NB4 (cell line): Measurements from ENCODE around the gene HDGFL3.

ENCODE experiments used
- CTCF ChIP-seq: IDR thresholded peaks from one replicate; pipeline ENCODE4 v1.5.1; 2012; ENCODE audit warnings: low read depth, low read length
- MAX ChIP-seq: IDR thresholded peaks from 2 replicates; pipeline ENCODE4 v1.6.1; 2011; ENCODE audit warnings: low read depth, low read length
- POLR2A ChIP-seq: IDR thresholded peaks from 2 replicates; pipeline ENCODE4 v1.6.1; 2011; ENCODE audit warnings: mild to moderate bottlenecking; ENCODE audit not compliant: insufficient read length; ENCODE audit errors: extremely low read depth

- TF ChIP-seq POLR2A (no peak), CTCF (no peak), MAX (no peak)
Observed at GRCh38 chr15:83107841-83108181, 99.8 kb downstream of the HDGFL3 start.
